Smooth muscle cell (in vitro differentiated cells): Measurements from ENCODE around the gene MAP7D1. TPM values are rescaled to one million over a fixed set of nuclear protein-coding genes. Genes with fewer than 3 reads are reported as not detected.

ENCODE experiments used
- DNase-seq: peaks from one replicate; lab custom pipeline; 2025; ENCODE audit not compliant: unreplicated experiment; lab: John Stamatoyannopoulos, UW
- H2AFZ ChIP-seq: fragments of 200-600 bp; sonication (generic); 2 replicates; pipeline ENCODE4 v1.6.0; 2016; ENCODE audit warnings: antibody characterized with exemption, low read depth, mild to moderate bottlenecking
- H3F3A ChIP-seq: fragments of 200-600 bp; sonication (generic); 2 replicates; pipeline ENCODE4 v1.6.0; 2017; ENCODE audit warnings: antibody characterized with exemption, low read depth
- H3K27ac ChIP-seq: fragments of 200-600 bp; sonication (generic); 2 replicates; pipeline ENCODE4 v1.5.1; 2016; ENCODE audit warnings: low read depth, mild to moderate bottlenecking
- H3K27me3 ChIP-seq: fragments of 200-600 bp; sonication (generic); 2 replicates; pipeline ENCODE4 v1.6.1; 2016; ENCODE audit warnings: low read depth, mild to moderate bottlenecking
- H3K36me3 ChIP-seq: fragments of 200-600 bp; sonication (generic); 2 replicates; pipeline ENCODE4 v1.5.1; 2016; ENCODE audit warnings: low read depth
- H3K4me1 ChIP-seq: fragments of 200-600 bp; sonication (generic); 2 replicates; pipeline ENCODE4 v1.5.1; 2016; ENCODE audit warnings: low read depth
- H3K4me2 ChIP-seq: fragments of 200-600 bp; sonication (generic); 2 replicates; pipeline ENCODE4 v1.6.0; 2016; ENCODE audit warnings: mild to moderate bottlenecking
- H3K4me3 ChIP-seq: fragments of 200-600 bp; sonication (generic); 2 replicates; pipeline ENCODE4 v1.5.1; 2016; ENCODE audit warnings: mild to moderate bottlenecking
- H3K79me2 ChIP-seq: fragments of 200-600 bp; sonication (generic); 2 replicates; pipeline ENCODE4 v1.6.0; 2016; ENCODE audit warnings: low read depth, mild to moderate bottlenecking
- H3K9ac ChIP-seq: fragments of 200-600 bp; sonication (generic); 2 replicates; pipeline ENCODE4 v1.6.0; 2016; ENCODE audit warnings: low read depth
- H3K9me3 ChIP-seq: fragments of 200-600 bp; sonication (generic); replicated peaks from 2 replicates; pipeline ENCODE4 v1.5.1; 2016; ENCODE audit warnings: low read depth
- H4K20me1 ChIP-seq: fragments of 200-600 bp; sonication (generic); 2 replicates; pipeline ENCODE4 v1.6.0; 2016; ENCODE audit warnings: low read depth
- CTCF ChIP-seq: fragments of 200-600 bp; sonication (generic); IDR thresholded peaks from 2 replicates; pipeline ENCODE4 v1.5.1; 2017; ENCODE audit warnings: borderline replicate concordance, mild to moderate bottlenecking, antibody characterized with exemption; ENCODE audit not compliant: insufficient read depth, poor library complexity, severe bottlenecking
- WGBS: methylation state at CpG from one replicate; pipeline ENCODE4 v1.1.7; 2016; ENCODE audit warnings: low lambda C conversion rate; 5-methylcytosine and 5-hydroxymethylcytosine counted together
- polyA plus RNA-seq: library from polyadenylated mRNA; unstranded; fragments of >200 nt; fragmentation: Nextera tagmentation; extraction: Ambion mirVana; gene quantifications from 2 replicates; pipeline ENCODE4 v1.2.1, GENCODE V29; 2016
- total RNA-seq: library from RNA; depleted of rRNA; stranded (reverse); fragments of >200 nt; gene quantifications from 2 replicates; pipeline ENCODE4 v1.2.3, GENCODE V29; 2014

Gene MAP7D1
- total and polyA plus RNA-seq, 2 experiments from 2014 or later = 109 to 169 TPM

GRCh38 chr1:36154765-36155407 is 1.1 kb upstream of the MAP7D1 start:
- no peak for TF ChIP-seq CTCF
- no peaks in the 10 kb centered on the region for H3K9me3 ChIP-seq
- peaks cover 43% of the 10 kb centered on the region for H3K79me2 ChIP-seq
- H4K20me1 ChIP-seq = peaks cover 29% of the 10 kb centered on the region
- no peaks in the 10 kb centered on the region for H3K27me3 ChIP-seq
- peak overlapping the region; percentile 97 for H3K9ac ChIP-seq
- H3K4me1 ChIP-seq = peaks cover 41% of the 10 kb centered on the region
- H3K4me3 ChIP-seq = peak overlapping the region; percentile 98
- WGBS = 57% methylated on average over 5 of the region's 6 CpGs
- no peak overlapping the region for H2AFZ ChIP-seq
- H3K36me3 ChIP-seq = no peaks in the 10 kb centered on the region
- peak overlapping the region; percentile 95 for H3K27ac ChIP-seq
- DNase-seq = no peak
- peak overlapping the region; percentile 99 for H3K4me2 ChIP-seq
- H3F3A ChIP-seq = peaks cover 19% of the 10 kb centered on the region

GRCh38 chr1:36156329-36157114 is 562 bp downstream of the MAP7D1 start:
- 1% methylated on average over 28 of the region's 69 CpGs for WGBS
- no peak overlapping the region for H2AFZ ChIP-seq

GRCh38 chr1:36157115-36157903 is 1.3 kb downstream of the MAP7D1 start:
- H3K4me3 ChIP-seq = peak overlapping the region; percentile 98
- H3K79me2 ChIP-seq = peaks cover 67% of the 10 kb centered on the region
- no peaks in the 10 kb centered on the region for H3K9me3 ChIP-seq
- WGBS = 13% methylated on average over 6 of the region's 9 CpGs
- peaks cover 40% of the 10 kb centered on the region for H3K4me1 ChIP-seq
- TF ChIP-seq CTCF = no peak
- peak overlapping the region; percentile 95 for H3K27ac ChIP-seq
- DNase-seq = no peak
- no peak overlapping the region for H2AFZ ChIP-seq
- no peaks in the 10 kb centered on the region for H3K36me3 ChIP-seq
- peak overlapping the region; percentile 97 for H3K9ac ChIP-seq
- H3K4me2 ChIP-seq = peak overlapping the region; percentile 99
- no peaks in the 10 kb centered on the region for H3K27me3 ChIP-seq
- peaks cover 18% of the 10 kb centered on the region for H3F3A ChIP-seq
- peaks cover 53% of the 10 kb centered on the region for H4K20me1 ChIP-seq

More at GRCh38 chr1:36156329-36157114, 562 bp downstream of the MAP7D1 start:
- peaks cover 16% of the 10 kb centered on the region for H3F3A ChIP-seq
- H3K9me3 ChIP-seq = no peaks in the 10 kb centered on the region
- peak overlapping the region; percentile 99 for H3K4me2 ChIP-seq
- H4K20me1 ChIP-seq = peaks cover 45% of the 10 kb centered on the region
- peak overlapping the region; percentile 98 for H3K4me3 ChIP-seq
- no peaks in the 10 kb centered on the region for H3K27me3 ChIP-seq
- no peak for TF ChIP-seq CTCF
- peaks cover 59% of the 10 kb centered on the region for H3K79me2 ChIP-seq
- peak overlapping the region; percentile 97 for H3K9ac ChIP-seq
- no peaks in the 10 kb centered on the region for H3K36me3 ChIP-seq
- peak; percentile 78 for DNase-seq
- peaks cover 39% of the 10 kb centered on the region for H3K4me1 ChIP-seq
- peak overlapping the region; percentile 95 for H3K27ac ChIP-seq
